ENCODE results near the gene CBARP.

The CBARP gene

GRCh38 chr19:1269478-1270212, 31.8 kb upstream of the CBARP start (continued):
- TF ChIP-seq PRDM2 (tag by site-specific recombination; IDR thresholded peaks at IDR 0.05; ENCODE audit: borderline replicate concordance) (0 out of 2 replicates have a peak, but pooled peaks have one; percentile 49), ZNF114 (tag by site-specific recombination; IDR thresholded peaks at IDR 0.05) (no peak), ZNF18 (tag by site-specific recombination; IDR thresholded peaks at IDR 0.05) (no peak), ZNF132 (tag by site-specific recombination; IDR thresholded peaks at IDR 0.05; ENCODE audit: borderline replicate concordance) (no peak), ZNF580 (tag by site-specific recombination; IDR thresholded peaks at IDR 0.05) (no peak), ZNF585B (tag by site-specific recombination; IDR thresholded peaks at IDR 0.05) (no peak), ZBTB7A (tag by site-specific recombination; IDR thresholded peaks at IDR 0.05; ENCODE audit: low read depth) (0 out of 2 replicates have a peak, but pooled peaks have one; percentile 42), ZNF37A (tag by site-specific recombination; IDR thresholded peaks at IDR 0.05) (no peak), SETDB1 (IDR thresholded peaks at IDR 0.05; ENCODE audit: insufficient read length, low read length) (no peak), ZNF785 (tag by site-specific recombination; IDR thresholded peaks at IDR 0.05) (no peak), ZNF280D (tag by site-specific recombination; IDR thresholded peaks at IDR 0.05) (no peak), REPIN1 (tag by site-specific recombination; IDR thresholded peaks at IDR 0.05; ENCODE audit: low read depth) (no peak), ZBTB1 (tag by site-specific recombination; IDR thresholded peaks at IDR 0.05) (no peak), ZNF366 (tag by site-specific recombination; conservative IDR thresholded peaks at IDR 0.05) (no peak), ELK4 (IDR thresholded peaks at IDR 0.05; ENCODE audit: borderline replicate concordance, low read depth, low read length) (no peak), ZNF510 (tag by site-specific recombination; IDR thresholded peaks at IDR 0.05; ENCODE audit: insufficient replicate concordance) (no peak), KLF16 (tag by site-specific recombination; IDR thresholded peaks at IDR 0.05) (peak; percentile 86), ZSCAN18 (tag by site-specific recombination; IDR thresholded peaks at IDR 0.05) (no peak), ZNF555 (tag by site-specific recombination; conservative IDR thresholded peaks at IDR 0.05) (no peak), KLF9 (tag by site-specific recombination; IDR thresholded peaks at IDR 0.05; ENCODE audit: low read depth) (peak; percentile 88), ZFP41 (tag by site-specific recombination; IDR thresholded peaks at IDR 0.05; ENCODE audit: borderline replicate concordance) (no peak), IKZF3 (tag by site-specific recombination; IDR thresholded peaks at IDR 0.05) (peak; percentile 30; the same call in 1 of the 2 replicates), MYNN (tag by site-specific recombination; IDR thresholded peaks at IDR 0.05; ENCODE audit: borderline replicate concordance) (no peak)

Measured in HEK293 (cell line).